Urothelium cell line (cell line): ENCODE results near the gene UPB1.

Experiments
- DNase-seq: peaks from one replicate; pipeline ENCODE4 v3.0.0; 2011; ENCODE audit warnings: low spot score, mixed read lengths
- FAIRE-seq: peaks from 2 replicates; lab custom pipeline; 2011; peaks lifted over from hg19 to GRCh38; lab: Jason Lieb, UNC

The UPB1 gene

GRCh38 chr22:24494528-24495364 lies at the start of gene UPB1:
Gene UPB1, plus strand, starts transcription at chr22:24495332. Its CDS starts 72 bp downstream, at chr22:24495404.
- FAIRE-seq (peak; percentile 77), DNase-seq (no peak)

GRCh38 chr22:24445481-24446259 lies 49.5 kb upstream of the UPB1 start:
- FAIRE-seq (peak; percentile 78), DNase-seq (peak; percentile 67)

DNA sequence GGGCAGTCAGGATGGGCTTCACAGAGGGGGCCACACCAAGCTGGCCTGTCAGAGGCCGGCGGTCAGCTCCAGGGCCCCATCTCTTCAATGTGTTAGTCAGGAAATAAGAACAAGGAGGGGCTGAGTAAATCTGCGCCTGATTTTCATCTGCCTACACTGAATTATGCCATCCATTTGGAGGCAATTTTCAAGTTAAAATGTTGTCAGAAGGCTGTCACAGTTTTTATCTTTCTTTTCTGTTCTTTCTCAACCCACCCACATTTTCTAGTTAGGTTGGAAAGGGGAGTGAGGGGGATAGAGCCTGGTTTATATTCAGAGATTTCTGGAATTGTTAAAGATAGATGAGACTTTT lies 48.9 kb upstream of the UPB1 start:
- FAIRE-seq (no peak), DNase-seq (no peak)

DNA sequence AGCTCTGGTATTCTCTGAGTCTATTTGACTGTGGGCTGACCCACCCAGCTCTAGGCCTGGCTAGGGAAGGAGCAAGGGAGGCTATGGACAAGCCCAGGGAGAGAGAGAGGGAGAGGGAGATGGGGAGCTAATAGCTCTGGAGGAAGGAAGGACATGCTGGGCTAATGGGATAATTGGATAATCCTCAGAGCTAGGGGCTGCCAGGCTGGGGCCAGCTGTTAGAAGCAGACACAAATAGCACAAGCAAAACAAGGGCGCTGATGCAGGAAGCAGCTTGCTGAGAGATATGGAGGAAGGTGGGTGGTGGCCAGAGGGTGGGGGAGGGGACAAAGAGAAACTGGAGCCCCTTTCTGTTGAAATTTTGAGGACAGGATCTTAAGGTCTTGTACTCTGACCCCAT lies 44.5 kb upstream of the UPB1 start:
- no peak for DNase-seq
- no peak for FAIRE-seq

GRCh38 chr22:24451162-24451561 lies 44.0 kb upstream of the UPB1 start:
- DNase-seq (no peak), FAIRE-seq (no peak)

GRCh38 chr22:24453853-24454252 lies 41.3 kb upstream of the UPB1 start:
- FAIRE-seq: no peak
- no peak for DNase-seq

- DNase-seq (no peak), FAIRE-seq (no peak)
These were observed 40.1 kb upstream of the UPB1 start for GRCh38 chr22:24455039-24455438.

DNA sequence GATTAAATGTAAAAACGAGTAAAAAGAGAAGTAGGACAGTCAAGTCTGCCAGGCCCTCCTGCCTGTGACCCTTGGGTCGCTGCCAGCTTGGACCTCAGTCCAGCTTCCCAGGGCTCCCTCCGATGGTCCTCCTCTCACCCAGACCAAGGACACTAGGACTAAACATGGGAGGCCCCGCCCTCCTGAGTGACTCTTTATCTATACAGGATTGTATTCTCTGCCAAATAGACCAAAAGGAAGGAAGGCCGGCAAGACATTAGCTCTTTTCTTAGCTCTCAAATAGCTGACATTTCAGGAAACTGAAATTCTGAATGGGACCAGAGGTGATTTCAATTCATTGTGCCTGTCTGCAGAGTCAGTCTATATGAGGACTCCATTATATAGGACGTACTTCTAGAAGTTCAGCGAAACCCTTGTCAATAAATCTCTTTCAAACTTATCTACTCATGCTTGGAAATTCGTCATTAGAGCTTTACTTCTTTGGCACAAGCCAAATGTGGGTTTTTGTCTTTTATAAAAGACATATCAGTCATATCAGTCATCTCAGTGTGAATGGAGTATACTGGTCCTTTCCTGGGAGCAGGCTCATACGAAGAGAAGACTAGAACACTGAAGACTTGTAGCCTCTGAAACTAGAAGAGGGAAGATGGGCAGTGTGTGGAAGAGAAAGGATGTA lies 39.2 kb upstream of the UPB1 start:
- DNase-seq (no peak), FAIRE-seq (no peak)

GRCh38 chr22:24457894-24458420 lies 37.2 kb upstream of the UPB1 start:
- FAIRE-seq (no peak), DNase-seq (no peak)

DNA sequence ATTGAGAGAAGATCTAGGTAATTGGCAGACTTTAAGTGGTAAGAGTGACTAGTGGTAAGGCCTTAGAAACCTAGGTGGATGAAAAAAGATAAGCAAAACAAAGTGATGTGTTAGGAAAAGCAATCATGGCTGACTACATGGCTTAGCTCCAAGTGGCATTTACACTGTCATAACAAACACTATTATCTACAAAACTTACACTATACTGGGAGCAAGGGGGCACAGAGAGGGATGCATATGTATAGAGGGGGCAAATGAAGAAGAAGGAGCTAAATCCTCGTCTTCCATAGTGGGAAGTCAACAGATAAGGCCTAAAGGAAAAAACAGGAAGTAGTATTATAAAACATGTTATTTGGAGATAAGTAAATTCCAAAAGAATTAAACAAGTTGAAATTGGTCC lies 35.2 kb upstream of the UPB1 start:
- DNase-seq: no peak
- FAIRE-seq: no peak

GRCh38 chr22:24460418-24461089 lies 34.6 kb upstream of the UPB1 start:
- DNase-seq (no peak), FAIRE-seq (no peak)

GRCh38 chr22:24463071-24463760 lies 31.9 kb upstream of the UPB1 start:
- DNase-seq: no peak
- FAIRE-seq: no peak

GRCh38 chr22:24465566-24465965 lies 29.6 kb upstream of the UPB1 start:
- DNase-seq: peak; percentile 40
- peak; percentile 96 for FAIRE-seq

DNA sequence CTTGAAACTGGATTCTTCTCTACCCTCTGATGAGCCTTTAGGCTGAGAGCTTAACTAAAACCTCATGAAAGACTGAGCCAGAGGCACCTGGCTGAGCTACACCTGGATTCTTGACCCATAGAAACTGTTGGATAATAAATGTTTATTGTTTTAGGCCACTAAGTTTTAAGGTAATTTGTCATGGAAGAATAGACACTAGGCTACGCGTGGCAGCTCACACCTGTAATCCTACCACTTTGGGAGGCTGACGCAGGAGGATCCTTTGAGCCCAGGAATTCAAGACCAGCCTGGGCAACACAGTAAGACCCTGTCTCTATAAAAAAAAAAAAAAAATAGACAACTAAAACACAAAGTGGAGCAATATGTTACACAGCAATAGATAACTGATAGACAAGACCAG lies 29.2 kb upstream of the UPB1 start:
- DNase-seq (no peak), FAIRE-seq (no peak)

GRCh38 chr22:24466716-24467328 lies 28.3 kb upstream of the UPB1 start:
- DNase-seq (peak; percentile 63), FAIRE-seq (no peak)

DNA sequence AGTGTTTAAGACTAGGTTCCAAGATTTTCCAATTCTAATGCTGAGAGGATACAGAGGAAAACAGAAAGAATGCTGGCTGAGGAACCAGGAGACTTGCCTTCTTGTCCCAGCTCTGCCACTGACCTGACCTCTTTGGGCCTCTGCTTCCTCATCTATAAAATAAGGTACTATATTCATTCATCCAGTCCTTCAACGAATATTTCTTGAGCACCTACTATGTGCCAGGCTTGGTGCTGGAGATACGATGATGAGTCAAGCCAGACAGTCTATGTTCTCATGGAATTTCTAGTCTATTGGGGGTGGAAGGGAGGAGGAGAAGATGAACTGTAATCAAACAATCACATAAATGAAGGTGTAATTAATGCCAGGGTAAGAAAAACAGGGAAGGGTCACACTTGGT lies 27.8 kb upstream of the UPB1 start:
- DNase-seq: no peak
- FAIRE-seq: no peak

DNA sequence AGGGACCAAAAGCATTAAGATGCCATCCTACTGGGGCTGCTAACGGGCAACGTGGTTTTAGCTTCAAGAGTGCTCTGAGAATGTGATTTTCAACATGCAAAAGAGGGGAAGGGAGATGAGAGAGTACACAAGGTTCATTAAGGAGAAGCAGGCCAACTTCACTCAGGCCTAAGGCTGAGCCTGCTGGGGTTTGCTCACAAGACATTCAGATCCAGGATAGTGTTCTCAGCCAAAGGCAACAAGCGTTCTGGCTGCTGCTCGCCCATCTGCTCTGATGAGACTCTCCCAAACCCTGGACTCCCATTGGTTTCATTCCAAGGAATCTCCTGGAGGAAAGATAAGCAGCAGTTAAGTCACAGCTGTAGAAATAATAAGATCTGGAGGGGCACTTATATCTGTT lies 23.6 kb upstream of the UPB1 start:
- DNase-seq (no peak), FAIRE-seq (peak; percentile 61)

- FAIRE-seq (no peak), DNase-seq (no peak)
These were observed 21.8 kb upstream of the UPB1 start for GRCh38 chr22:24473284-24473683.

- DNase-seq (peak; percentile 91), FAIRE-seq (peak; percentile 69)
These were observed 20.9 kb upstream of the UPB1 start for GRCh38 chr22:24474221-24474620.
